DMS 273 (cell line): ENCODE data around the gene APAF1.
"Not testable (repeated sequence)": the region's sequence is repeated elsewhere in the genome, so short reads cannot be mapped to it uniquely, and the experiment has no call there.

ENCODE experiments used
- DNase-seq: peaks from one replicate; lab custom pipeline; 2025; ENCODE audit not compliant: unreplicated experiment; lab: John Stamatoyannopoulos, UW

Gene APAF1

DNA sequence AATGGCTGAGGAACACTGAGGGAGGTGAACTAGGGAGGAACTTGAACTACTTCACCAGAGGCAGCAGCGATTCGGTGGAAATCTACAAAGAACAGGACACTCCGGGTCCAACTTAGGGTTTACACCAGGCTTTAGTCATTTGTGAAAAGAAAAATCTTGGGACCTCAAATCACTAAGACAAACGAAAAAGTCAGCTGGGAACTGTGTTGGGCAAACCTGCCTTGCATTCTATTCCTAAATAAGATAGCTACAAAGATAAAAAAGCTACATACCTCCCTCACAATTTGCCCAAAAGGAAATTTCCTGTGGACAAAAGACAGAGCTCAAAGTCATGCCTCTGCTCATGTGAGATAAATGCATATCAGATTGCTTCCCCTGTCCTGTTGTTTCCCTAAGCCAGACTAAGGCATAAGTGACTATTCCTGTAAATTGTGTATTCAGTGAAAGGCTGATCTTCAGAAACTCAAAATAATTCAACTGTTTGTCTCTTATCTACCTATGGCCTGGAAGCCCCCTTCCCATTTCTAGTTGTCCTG, 106.6 kb downstream of the APAF1 start:
- DNase-seq: no peak

GRCh38 chr12:98752726-98753125, 107.6 kb downstream of the APAF1 start:
- no peak for DNase-seq

DNA sequence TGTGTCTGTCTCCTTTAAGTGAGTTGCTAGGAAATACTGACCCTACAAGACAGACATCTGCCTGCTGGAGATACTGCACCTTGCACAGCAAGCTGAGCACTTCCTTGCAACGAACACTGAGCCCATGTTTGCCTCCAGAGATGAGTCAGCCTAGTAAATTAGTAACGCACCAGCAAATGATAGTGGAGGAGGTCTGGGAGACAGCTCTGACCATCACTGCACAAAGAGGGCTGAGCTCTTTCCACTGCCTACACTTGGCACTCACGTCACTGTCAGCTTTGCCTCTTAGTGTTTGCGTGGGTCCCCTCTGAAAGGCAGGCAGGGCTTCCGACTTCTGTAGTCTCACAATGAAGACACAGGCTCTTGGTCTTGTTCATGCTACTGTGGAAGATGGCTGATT, 109.0 kb downstream of the APAF1 start:
- no peak for DNase-seq

DNA sequence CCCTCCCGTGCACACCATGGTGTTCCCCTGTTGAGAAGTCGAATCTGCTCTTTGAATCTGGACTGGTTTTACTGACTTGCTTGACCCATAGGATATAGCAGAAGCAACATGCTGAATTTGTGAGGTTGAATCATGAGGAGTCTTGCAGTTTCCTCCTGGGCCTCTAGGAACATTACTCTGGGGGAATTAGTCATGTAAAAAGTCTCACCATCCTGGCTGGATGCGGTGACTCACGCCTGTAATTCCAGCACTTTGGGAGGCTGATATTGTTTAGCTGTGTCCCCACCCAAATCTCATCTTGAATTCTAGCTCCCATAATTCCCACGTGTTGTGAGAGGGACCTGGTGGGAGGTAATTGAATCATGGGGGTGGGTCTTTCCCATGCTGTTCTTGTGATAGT, 110.8 kb downstream of the APAF1 start:
- DNase-seq: not testable (repeated sequence)

GRCh38 chr12:98757455-98757854, 112.4 kb downstream of the APAF1 start:
- no peak for DNase-seq

GRCh38 chr12:98758331-98758730, 113.2 kb downstream of the APAF1 start:
- DNase-seq: no peak

DNA sequence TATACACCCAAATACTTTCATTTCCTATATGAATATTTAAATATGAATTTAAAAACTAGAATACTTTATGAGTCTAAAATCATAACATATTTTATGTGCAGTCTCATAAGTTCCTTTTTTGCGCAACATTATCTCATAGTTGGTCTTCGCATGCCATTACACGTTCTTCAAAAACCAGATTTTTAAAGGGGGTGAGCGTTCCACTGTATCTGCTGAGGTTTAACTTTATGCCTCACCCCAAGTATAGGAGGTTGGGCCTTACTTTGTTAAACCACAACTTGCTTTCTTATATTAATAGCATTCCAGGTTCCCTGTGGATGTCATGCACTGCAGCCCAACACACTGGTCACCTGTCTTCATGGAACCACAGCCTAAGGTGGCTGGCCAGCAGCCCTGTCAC, 118.6 kb downstream of the APAF1 start:
- DNase-seq: no peak

GRCh38 chr12:98767248-98767647, 122.2 kb downstream of the APAF1 start:
- DNase-seq: no peak

- no peak for DNase-seq
Measured at GRCh38 chr12:98769068-98769467, 124.0 kb downstream of the APAF1 start.

DNA sequence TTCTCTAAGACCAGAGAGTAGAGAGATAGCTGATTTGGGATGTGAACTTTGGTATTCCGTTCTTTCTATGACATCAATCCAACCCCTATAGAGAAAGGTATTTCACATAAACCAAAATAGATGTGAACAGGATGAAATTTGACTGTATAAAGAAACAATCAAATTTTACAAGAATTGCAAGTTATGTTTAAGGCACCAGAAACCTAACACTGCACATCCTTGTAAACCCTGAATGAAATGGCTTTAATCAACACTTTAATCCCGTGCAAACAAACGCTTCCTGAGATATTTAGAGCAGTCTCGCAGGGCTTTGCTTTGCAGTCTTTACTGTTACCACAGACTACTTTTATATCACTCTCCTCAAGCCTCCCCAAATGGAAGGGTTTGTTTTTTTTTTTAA, 125.1 kb downstream of the APAF1 start:
- DNase-seq: no peak

DNA sequence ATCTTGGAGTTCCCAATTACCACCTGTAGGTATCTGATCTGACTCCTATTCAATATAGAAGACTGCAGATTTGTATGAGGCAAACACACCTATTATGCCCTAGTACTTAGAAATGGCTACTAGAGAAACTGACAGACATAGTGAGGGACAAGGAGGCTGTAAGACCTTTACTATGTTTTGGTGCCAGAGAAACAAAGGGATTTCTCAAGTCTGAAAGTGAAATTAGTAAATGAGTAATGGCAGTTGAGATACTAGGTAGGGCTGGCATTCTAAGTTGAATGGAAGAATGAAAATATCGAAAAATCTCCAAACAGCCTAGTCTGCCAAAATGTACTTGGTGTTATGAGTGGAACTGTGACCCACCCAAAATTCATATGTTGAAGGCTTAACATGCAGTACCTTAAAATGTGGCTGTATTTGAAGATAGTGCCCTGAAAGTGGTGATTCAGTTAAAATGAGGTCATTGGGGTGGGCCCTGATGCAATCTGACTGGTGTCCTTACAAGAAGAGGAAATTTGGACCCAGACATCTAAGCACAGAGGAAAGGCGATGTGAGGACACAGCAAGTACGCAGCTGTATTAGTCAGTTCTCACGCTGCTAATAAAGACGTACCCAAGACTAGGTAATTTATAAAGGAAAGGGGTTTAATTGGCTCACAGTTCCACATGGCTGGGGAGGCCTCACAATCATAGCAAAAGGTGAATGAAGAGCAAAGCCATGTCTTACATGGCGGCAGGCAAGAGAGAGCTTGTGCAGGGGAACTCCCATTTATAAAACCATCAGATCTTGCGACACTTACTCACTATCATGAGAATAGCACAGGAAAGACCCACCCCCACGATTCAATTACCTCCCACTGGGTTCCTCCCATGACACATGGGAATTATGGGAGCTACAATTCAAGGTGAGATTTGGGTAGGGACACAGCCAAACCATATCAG, 127.0 kb downstream of the APAF1 start:
- DNase-seq: no peak

DNA sequence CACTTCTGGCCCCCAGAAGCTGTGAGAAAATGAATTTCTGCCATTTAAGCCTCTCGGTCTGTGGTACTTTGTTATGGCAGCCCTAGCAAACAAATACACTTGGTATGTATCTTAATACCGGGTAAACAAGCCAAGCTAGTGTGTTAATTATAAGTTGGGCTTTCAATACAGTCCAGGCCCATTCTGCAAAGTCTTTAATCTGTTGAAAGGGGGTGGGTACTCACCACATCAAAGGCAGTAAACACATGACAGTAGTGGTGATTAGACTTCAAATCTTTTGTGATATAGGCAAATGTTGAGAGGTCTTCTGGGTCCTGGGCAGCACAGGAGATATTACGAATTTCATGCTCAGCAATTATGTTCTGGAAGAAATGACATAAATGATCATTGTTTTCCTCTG, 127.7 kb downstream of the APAF1 start:
- no peak for DNase-seq

DNA sequence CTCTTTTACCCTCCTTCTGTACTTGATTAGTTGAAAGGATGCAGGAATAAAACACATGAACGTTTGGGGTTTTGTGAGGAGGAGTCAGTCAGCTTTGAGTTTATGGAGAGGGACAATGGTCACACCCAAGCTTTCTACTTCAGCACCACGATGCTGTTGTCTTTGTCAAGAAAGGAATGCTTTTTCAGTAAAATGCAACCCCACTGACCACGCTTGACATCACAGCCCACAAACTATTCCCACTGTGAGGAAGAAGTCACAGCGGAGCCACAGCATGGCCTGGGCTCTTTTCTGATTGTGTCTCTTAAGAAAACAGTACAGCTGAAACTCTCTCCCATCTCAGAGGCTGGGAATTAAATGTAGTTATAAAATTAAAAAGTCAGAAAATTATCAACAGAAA, 135.2 kb downstream of the APAF1 start:
- no peak for DNase-seq

DNA sequence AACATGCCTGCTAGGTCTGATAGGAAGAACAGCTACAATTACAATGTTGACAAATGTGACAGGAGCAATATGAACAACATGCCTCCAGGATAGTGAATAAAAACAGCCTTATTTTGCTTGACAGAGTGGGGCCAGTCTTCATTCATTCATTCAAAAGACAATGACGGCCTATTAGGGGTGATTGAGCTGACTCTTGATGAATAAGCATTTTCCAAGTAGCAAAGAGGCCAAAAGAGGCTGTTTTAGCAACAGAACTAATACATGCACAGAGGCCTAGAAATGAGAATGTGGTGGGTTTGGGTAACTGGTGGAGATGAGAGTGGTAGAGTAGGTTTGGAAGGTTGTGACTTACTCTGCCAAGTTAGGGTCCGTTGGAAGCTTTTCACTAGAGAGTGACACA, 138.3 kb downstream of the APAF1 start:
- DNase-seq: no peak
